Small intestine (tissue), 7 donors: Measurements from ENCODE around the gene TTPAL. TPM values are rescaled to one million over a fixed set of nuclear protein-coding genes. Genes with fewer than 3 reads are reported as not detected.

ENCODE experiments used
- DNase-seq, 2 donors: peaks; one replicate each; pipeline versions ENCODE4 v3.0.0 to v3.0.0-alpha.2; 2013
- FAIRE-seq: peaks from 2 replicates; lab custom pipeline; 2012; peaks lifted over from hg19 to GRCh38; lab: Jason Lieb, UNC
- H3K27ac ChIP-seq, 3 donors: one replicate each; pipeline ENCODE4 v1.5.1; 2013; ENCODE audit warnings: low read length in 2 of 3, mild to moderate bottlenecking in 2 of 3, control low read depth in 1 of 3, inconsistent platforms in 1 of 3, low read depth in 1 of 3, moderate library complexity in 1 of 3
- H3K27me3 ChIP-seq, 3 donors: one replicate each; pipeline ENCODE4 v1.6.1; 2013; ENCODE audit warnings: low read length in 3 of 3, inconsistent platforms in 1 of 3; ENCODE audit not compliant: control insufficient read depth in 3 of 3, insufficient read depth in 3 of 3
- H3K36me3 ChIP-seq, 3 donors: one replicate each; pipeline ENCODE4 v1.6.1; 2013; ENCODE audit warnings: low read length in 3 of 3, inconsistent platforms in 1 of 3, low read depth in 1 of 3, mild to moderate bottlenecking in 1 of 3, moderate library complexity in 1 of 3; ENCODE audit not compliant: control insufficient read depth in 3 of 3, insufficient read depth in 2 of 3
- H3K4me1 ChIP-seq, 3 donors: one replicate each; pipeline ENCODE4 v1.6.1; 2013; ENCODE audit warnings: low read length in 2 of 3, inconsistent platforms in 1 of 3, low read depth in 1 of 3, mild to moderate bottlenecking in 1 of 3, moderate library complexity in 1 of 3; ENCODE audit not compliant: control insufficient read depth in 3 of 3, insufficient read depth in 2 of 3
- H3K4me3 ChIP-seq, 3 donors: one replicate each; pipeline ENCODE4 v1.5.1; 2013; ENCODE audit warnings: low read length in 3 of 3, control low read depth in 1 of 3, inconsistent platforms in 1 of 3, low read depth in 1 of 3, mild to moderate bottlenecking in 1 of 3, moderate library complexity in 1 of 3
- H3K9me3 ChIP-seq, 2 donors: one replicate each; pipeline ENCODE4 v1.6.1; 2013; ENCODE audit warnings: low read depth in 1 of 2, low read length in 1 of 2; ENCODE audit not compliant: control insufficient read depth in 2 of 2, insufficient read depth in 1 of 2
- WGBS, 3 donors: extraction: QIAGEN DNeasy Blood & Tissue Kit; methylation state at CpG; one replicate each; pipeline ENCODE4 v1.1.7; 2013; 5-methylcytosine and 5-hydroxymethylcytosine counted together
- polyA plus RNA-seq, 4 donors: library from polyadenylated mRNA; stranded (reverse) in 3 of 4; unstranded in 1 of 4; fragments of 200-250 nt in 3 of 4; fragments of 120-200 nt in 1 of 4; gene quantifications; one replicate each; pipeline versions ENCODE4 v1.2.1 to v1.2.3, GENCODE V29; 2013
- donor health status: healthy with polysubstance abuse.
- donor health status: control.
- donor health status: control.
- donor health status: Bipolar disorder and iron deficiency.
- donor health status: healthy.

Gene TTPAL
- polyA plus RNA-seq, 4 donors = 1.8 to 10.2 (median 3.6) TPM

DNA sequence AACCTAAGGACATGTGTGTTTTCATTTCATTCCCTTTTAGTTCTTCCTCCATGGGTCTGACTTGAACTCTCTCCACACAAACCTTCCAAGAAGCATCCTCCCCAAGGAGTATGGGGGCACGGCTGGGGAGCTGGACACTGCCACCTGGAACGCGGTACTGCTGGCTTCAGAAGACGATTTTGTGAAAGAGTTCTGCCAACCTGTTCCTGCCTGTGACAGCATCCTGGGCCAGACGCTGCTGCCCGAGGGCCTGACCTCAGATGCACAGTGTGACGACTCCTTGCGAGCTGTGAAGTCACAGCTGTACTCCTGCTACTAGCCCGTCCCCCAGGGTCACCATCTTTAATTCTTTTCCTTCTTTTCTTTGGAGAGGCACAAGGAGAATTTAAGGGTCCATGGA lies 13.5 kb downstream of the TTPAL start:
- FAIRE-seq = no peak
- H3K36me3 ChIP-seq = peaks cover 13 to 54% (median 17%) of the 10 kb centered on the region in 3 donors
- DNase-seq = no peak
- H3K4me1 ChIP-seq = no peaks in the 10 kb centered on the region
- WGBS, 3 donors = 88 to 93% (median 93%) methylated on average over 9 of the region's 9 CpGs
- no peaks in the 10 kb centered on the region for H3K9me3 ChIP-seq
- no peak overlapping the region for H3K4me3 ChIP-seq
- H3K27me3 ChIP-seq = no peaks in the 10 kb centered on the region
- no peak overlapping the region for H3K27ac ChIP-seq

GRCh38 chr20:44489931-44490330 lies 14.3 kb downstream of the TTPAL start:
- WGBS, 3 donors = 76 to 80% (median 77%) methylated on average over 3 of the region's 3 CpGs
- H3K9me3 ChIP-seq = no peaks in the 10 kb centered on the region
- no peaks in the 10 kb centered on the region for H3K27me3 ChIP-seq
- peaks cover 12 to 47% (median 17%) of the 10 kb centered on the region in 3 donors for H3K36me3 ChIP-seq
- H3K4me3 ChIP-seq = no peak overlapping the region
- DNase-seq (no peak), FAIRE-seq (no peak)
- H3K27ac ChIP-seq = no peak overlapping the region
- H3K4me1 ChIP-seq = peaks cover 0 to 3% (median 0%) of the 10 kb centered on the region in 3 donors

GRCh38 chr20:44491635-44492395 lies 16.1 kb downstream of the TTPAL start:
- FAIRE-seq (no peak), DNase-seq (no peak)
- Histone ChIP-seq H3K9me3 (no peaks in the 10 kb centered on the region), H3K36me3 (peaks cover 15 to 44% (median 23%) of the 10 kb centered on the region in 3 donors), H3K27ac (peak overlapping the region in 1 of 3 donors; percentile 11), H3K27me3 (no peaks in the 10 kb centered on the region), H3K4me1 (peaks cover 0 to 9% (median 0%) of the 10 kb centered on the region in 3 donors), H3K4me3 (no peak overlapping the region)
- 73 to 88% (median 88%) methylated on average over 5 of the region's 5 CpGs for WGBS, 3 donors

DNA sequence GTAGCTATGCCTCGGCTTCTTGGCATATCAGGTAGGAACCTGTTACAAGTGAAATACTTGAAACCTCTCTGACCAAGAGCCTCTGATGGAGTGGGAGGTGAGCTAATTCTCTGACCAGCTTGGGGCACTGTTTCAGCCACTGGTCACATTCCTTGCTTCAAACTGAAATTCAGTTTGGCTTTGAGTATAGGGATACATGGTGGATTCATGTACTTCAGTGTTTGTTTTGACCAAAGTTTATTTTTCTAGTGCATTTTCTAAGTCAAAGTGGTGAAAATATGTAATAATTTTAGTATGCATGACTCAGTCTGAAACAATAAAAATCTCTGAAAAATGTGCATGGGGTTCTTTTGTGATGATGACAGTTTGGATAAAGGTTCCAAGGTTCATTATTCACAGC lies 18.6 kb downstream of the TTPAL start:
- no peak for FAIRE-seq
- Histone ChIP-seq H3K27me3 (no peaks in the 10 kb centered on the region), H3K4me3 (no peak overlapping the region), H3K4me1 (peaks cover 0 to 9% (median 0%) of the 10 kb centered on the region in 3 donors), H3K9me3 (no peaks in the 10 kb centered on the region), H3K36me3 (peaks cover 16 to 34% (median 23%) of the 10 kb centered on the region in 3 donors), H3K27ac (peak overlapping the region in 1 of 3 donors; percentile 88)
- 89 to 93% (median 91%) methylated on average over 1 of the region's 1 CpG for WGBS, 3 donors
- no peak for DNase-seq

- Histone ChIP-seq H3K27ac (peak overlapping the region in 1 of 3 donors; percentile 88), H3K4me1 (peaks cover 0 to 9% (median 0%) of the 10 kb centered on the region in 3 donors), H3K9me3 (no peaks in the 10 kb centered on the region), H3K4me3 (no peak overlapping the region), H3K36me3 (peaks cover 13 to 32% (median 24%) of the 10 kb centered on the region in 3 donors), H3K27me3 (no peaks in the 10 kb centered on the region)
- 83 to 94% (median 92%) methylated on average over 3 of the region's 3 CpGs for WGBS, 3 donors
- peak in 1 of 2 donors; percentile 61 for DNase-seq
- FAIRE-seq = no peak
Observed at GRCh38 chr20:44494681-44495080, 19.0 kb downstream of the TTPAL start.

DNA sequence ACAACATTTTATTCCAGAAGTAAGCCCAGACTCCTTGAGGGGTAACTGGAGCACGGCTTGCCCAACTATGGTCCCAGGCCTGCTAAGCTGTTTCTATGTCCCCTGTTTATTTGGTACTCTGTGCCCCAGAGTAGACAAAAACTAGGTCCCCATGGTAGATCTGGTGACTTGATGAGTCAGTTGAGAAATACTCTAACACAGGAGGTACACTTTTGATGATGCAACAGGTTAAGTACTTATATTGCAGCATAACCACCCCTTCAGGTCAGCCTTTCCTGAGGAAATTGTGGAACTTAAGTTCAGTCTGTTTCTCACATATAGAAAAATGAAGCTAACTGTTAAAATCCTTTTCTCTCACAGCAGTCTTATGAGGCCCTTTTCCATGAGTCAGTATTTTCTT lies 19.6 kb downstream of the TTPAL start:
- Histone ChIP-seq H3K27me3 (no peaks in the 10 kb centered on the region), H3K27ac (peak overlapping the region in 2 of 3 donors; percentile 28 to 88), H3K4me1 (peaks cover 0 to 9% (median 0%) of the 10 kb centered on the region in 3 donors), H3K9me3 (no peaks in the 10 kb centered on the region), H3K36me3 (peaks cover 12 to 31% (median 28%) of the 10 kb centered on the region in 3 donors), H3K4me3 (no peak overlapping the region)
- FAIRE-seq = no peak
- 91 to 100% (median 97%) methylated on average over 1 of the region's 1 CpG for whole genome bisulfite sequencing, 3 donors
- DNase-seq = peak in 1 of 2 donors; percentile 70

DNA sequence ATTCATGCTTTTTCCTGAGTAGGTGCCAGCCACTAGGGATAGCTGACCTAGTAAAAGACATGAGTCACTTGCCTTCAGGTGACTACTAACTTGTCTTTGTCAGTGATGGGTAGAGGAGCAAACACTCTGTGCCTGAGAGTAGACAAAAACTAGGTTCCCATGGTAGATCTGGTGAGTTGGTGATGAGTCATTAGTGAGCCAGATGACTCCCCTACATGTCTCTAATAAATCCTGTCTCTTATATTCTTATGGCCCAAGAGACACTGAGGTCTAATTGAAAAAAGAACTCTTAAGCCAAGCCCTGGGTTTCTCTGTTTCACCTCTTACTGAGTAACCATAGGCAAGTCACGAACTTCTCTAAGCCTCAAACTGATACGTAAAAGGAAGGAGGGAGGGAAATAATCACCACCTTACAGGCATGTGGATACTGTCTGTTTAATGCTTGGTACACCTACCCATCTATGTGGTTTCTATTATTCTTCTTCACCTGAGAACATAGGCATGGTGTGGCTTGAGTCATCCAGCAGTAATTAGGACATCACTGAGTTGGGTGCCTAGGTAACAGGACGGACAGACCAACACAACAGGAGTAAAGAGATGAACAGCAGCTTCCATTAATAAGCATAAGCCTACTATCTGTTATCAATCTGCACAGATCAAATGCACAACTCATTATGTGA lies 20.3 kb downstream of the TTPAL start:
- no peak for DNase-seq
- peaks cover 16 to 32% (median 31%) of the 10 kb centered on the region in 3 donors for H3K36me3 ChIP-seq
- no peaks in the 10 kb centered on the region for H3K9me3 ChIP-seq
- 88 to 89% (median 88%) methylated on average over 3 of the region's 3 CpGs for WGBS, 3 donors
- no peak for FAIRE-seq
- peaks cover 0 to 9% (median 0%) of the 10 kb centered on the region in 3 donors for H3K4me1 ChIP-seq
- peak overlapping the region in 2 of 3 donors; percentile 28 to 88 for H3K27ac ChIP-seq
- H3K27me3 ChIP-seq = no peaks in the 10 kb centered on the region
- no peak overlapping the region for H3K4me3 ChIP-seq

DNA sequence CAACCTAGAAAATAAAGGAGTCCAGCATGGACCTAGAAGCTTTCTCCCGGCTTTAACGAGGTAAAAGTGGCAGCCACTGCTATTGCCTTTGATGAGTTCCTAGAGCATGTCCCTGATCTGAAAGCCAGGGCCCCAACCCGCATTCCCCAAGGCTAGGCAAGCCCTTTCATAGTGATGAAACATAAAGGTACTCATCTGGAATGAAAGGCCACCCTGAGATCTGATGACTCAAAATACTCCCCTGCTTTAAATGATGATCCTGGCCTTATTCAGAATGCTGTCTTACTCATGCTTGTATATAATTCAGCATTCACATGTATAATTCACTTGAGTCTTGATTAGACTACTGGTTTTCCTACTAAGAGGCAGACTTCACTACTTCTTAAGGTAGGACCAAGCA lies 21.3 kb downstream of the TTPAL start:
- no peak overlapping the region for H3K27ac ChIP-seq
- H3K27me3 ChIP-seq = no peaks in the 10 kb centered on the region
- H3K36me3 ChIP-seq = peaks cover 20 to 36% (median 29%) of the 10 kb centered on the region in 3 donors

More for the DNA sequence above, 21.3 kb downstream of the TTPAL start:
- FAIRE-seq (no peak), DNase-seq (no peak)
- Histone ChIP-seq H3K9me3 (no peaks in the 10 kb centered on the region), H3K4me1 (peaks cover 0 to 9% (median 0%) of the 10 kb centered on the region in 3 donors), H3K4me3 (no peak overlapping the region)
- WGBS, 3 donors = 83 to 89% (median 84%) methylated on average over 3 of the region's 3 CpGs
